GM13976 (cell line): ENCODE results near the gene SH2D3C.
A peak's percentile ranks its signal among the peaks of the same experiment; 100 is the strongest.

Experiments
- DNase-seq: peaks from one replicate; pipeline ENCODE4 v3.0.0; 2012; ENCODE audit warnings: low spot score
- CTCF ChIP-seq: IDR thresholded peaks from 2 replicates; pipeline ENCODE4 v1.5.1; 2012; ENCODE audit warnings: borderline replicate concordance, mild to moderate bottlenecking; ENCODE audit not compliant: insufficient read depth; ENCODE audit errors: extremely low read depth, missing control alignments, control extremely low read depth
- in situ Hi-C: fragments of 300-500 bp; cut with MboI; formaldehyde crosslinking; loops from one replicate; pipeline ENCODE4 v1.12.0; 2022; ENCODE audit warnings: low sequenced_read_pairs, mixed read lengths, inconsistent platforms; ENCODE audit not compliant: unreplicated experiment

Gene SH2D3C, protein sequence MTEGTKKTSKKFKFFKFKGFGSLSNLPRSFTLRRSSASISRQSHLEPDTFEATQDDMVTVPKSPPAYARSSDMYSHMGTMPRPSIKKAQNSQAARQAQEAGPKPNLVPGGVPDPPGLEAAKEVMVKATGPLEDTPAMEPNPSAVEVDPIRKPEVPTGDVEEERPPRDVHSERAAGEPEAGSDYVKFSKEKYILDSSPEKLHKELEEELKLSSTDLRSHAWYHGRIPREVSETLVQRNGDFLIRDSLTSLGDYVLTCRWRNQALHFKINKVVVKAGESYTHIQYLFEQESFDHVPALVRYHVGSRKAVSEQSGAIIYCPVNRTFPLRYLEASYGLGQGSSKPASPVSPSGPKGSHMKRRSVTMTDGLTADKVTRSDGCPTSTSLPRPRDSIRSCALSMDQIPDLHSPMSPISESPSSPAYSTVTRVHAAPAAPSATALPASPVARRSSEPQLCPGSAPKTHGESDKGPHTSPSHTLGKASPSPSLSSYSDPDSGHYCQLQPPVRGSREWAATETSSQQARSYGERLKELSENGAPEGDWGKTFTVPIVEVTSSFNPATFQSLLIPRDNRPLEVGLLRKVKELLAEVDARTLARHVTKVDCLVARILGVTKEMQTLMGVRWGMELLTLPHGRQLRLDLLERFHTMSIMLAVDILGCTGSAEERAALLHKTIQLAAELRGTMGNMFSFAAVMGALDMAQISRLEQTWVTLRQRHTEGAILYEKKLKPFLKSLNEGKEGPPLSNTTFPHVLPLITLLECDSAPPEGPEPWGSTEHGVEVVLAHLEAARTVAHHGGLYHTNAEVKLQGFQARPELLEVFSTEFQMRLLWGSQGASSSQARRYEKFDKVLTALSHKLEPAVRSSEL

DNA sequence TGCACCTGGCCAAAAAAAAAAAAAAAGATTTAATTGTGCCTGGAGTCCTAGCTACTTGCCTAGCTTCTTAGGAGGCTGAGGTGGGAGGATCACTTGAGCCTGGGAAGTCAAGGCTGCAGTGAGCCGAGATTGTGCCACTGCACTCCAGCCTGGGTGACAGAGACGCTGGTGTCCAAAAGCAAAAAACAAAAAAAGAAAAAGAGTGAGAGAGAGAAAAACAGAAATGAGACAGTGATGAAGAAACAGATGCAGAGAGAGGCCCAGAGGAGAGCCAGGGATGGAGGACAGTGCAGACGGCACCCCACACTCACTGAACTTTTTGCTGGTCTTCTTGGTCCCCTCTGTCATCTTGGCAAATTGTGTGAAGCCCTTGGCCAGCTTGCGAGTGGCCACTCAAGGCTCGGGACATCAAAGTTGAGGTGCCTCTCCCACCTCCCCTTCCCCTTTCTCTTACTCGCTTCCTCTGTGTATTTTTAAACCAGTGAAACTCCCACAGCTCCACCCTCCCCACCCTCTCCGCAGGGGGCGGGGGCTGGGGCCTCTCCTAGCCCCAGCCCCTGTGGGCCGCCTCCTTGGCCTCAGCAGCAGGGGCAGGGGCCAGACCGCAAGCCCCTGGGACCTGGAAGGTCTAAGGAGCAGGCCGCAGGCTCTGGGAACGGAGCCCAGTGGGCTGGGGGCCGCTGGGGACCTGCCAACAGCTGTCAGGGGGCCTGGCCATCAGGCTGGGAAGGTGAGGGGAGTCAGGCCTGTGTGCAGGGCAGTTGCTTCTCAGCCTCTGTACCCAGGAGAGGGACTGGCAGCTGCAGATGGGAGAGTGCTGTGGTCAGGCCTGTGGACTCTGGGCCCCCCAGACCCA lies at the start of gene SH2D3C:
SH2D3C (minus strand) TSS at position 387 of the 856 bp plus-strand sequence; CDS start at position 348, 39 bp downstream.
- in situ Hi-C loops, result no loop called here
- TF ChIP-seq CTCF, result no peak
- peak; percentile 64 for DNase-seq

- in situ Hi-C loops, result no loop called here
- no peak for TF ChIP-seq CTCF
- no peak for DNase-seq
Measured at GRCh38 chr9:127826253-127826913, 47.9 kb upstream of the SH2D3C start.

- DNase-seq, result no peak
- TF ChIP-seq CTCF, result peak; percentile 8
- in situ Hi-C loops, result no loop called here
Measured at GRCh38 chr9:127825319-127826051, 47.0 kb upstream of the SH2D3C start.

DNA sequence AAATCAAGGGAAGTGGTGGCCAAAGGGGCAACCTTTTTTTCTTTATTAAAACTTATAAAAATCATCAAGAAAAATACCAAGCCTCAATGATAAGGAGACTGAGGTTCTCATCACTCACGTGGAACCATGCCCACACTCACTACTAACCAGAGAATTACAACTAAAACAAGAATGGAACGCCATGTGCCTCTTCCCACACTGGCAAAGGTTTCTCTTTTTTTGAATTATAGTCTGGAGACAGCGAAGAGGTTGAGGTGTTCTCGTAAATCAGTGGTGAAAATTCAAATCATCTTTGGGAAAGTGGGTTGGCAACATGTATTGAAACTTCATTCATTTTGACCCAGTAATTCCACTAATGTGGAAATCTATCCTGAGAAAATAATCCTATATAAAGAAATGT lies 43.6 kb upstream of the SH2D3C start:
- DNase-seq, result no peak
- TF ChIP-seq CTCF, result no peak
- in situ Hi-C loops, result no loop called here

- in situ Hi-C loops, result no loop called here
- TF ChIP-seq CTCF, result no peak
- no peak for DNase-seq
Measured at GRCh38 chr9:127818574-127818973, 40.1 kb upstream of the SH2D3C start.
